Esophagus muscularis mucosa (tissue), 4 donors: ENCODE measurements around the gene DUS4L.

Experiments used
- EP300 ChIP-seq: sonication (generic); formaldehyde crosslinking; IDR thresholded peaks from one replicate; pipeline ENCODE4 v1.6.1; 2017; ENCODE audit warnings: antibody characterized with exemption
- POLR2A ChIP-seq: fragments of 450-650 bp; IDR thresholded peaks from one replicate; pipeline ENCODE4 v1.6.1; 2017; ENCODE audit warnings: antibody characterized with exemption, moderate library complexity, mild to moderate bottlenecking, low read depth
- POLR2AphosphoS5 ChIP-seq, 2 donors: sonication (generic); formaldehyde crosslinking; IDR thresholded peaks; one replicate each; pipeline ENCODE4 v1.6.1; 2017; ENCODE audit warnings: antibody characterized with exemption in 2 of 2
- TF ChIP-seq, protein P1 (sequence below), 3 experiments: fragments of 200-600 bp in 2 of 3; fragments of 450-650 bp in 1 of 3; sonication (generic) in 2 of 3; IDR thresholded peaks; one replicate each; pipeline ENCODE4 v1.5.1; 2017 to 2019; ENCODE audit warnings: antibody characterized with exemption in 3 of 3, mild to moderate bottlenecking in 2 of 3, moderate library complexity in 1 of 3

DNA sequence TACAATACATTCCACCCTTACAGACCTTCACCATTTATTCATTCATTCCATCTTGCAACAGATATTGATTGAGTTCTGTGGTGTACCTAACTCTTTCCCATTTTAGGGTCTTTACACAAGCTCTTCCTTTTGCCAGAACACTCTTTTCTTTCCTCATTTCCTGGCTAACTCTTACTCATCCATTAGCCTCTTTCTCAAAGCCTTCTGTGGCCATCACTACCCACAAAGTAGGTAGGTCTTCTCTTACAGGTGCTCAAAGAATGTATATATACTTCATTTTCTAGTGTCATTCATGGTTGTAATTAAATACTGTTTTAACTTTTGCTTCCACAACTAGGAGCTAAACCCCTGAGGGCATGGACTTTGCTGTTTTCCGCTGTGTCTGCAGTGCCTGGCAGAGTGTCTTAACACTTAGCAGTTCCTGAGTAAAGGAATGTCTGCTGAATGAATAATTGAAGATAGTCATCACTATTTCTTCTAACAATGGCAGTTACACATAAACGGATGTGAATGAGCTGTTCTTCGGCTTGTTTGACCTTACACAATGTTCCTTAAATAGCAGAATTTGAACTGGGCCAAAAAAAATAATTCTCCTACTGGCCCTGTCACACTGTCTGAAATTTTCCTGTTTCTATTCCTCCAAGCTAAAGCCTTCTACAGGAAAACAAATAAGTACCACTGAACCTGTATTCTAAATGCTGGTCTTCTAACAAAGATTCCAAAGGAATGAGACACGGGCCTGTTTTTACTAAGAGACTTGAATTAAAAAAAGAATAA is 31.4 kb downstream of the DUS4L start:
- TF ChIP-seq, protein P1, sequence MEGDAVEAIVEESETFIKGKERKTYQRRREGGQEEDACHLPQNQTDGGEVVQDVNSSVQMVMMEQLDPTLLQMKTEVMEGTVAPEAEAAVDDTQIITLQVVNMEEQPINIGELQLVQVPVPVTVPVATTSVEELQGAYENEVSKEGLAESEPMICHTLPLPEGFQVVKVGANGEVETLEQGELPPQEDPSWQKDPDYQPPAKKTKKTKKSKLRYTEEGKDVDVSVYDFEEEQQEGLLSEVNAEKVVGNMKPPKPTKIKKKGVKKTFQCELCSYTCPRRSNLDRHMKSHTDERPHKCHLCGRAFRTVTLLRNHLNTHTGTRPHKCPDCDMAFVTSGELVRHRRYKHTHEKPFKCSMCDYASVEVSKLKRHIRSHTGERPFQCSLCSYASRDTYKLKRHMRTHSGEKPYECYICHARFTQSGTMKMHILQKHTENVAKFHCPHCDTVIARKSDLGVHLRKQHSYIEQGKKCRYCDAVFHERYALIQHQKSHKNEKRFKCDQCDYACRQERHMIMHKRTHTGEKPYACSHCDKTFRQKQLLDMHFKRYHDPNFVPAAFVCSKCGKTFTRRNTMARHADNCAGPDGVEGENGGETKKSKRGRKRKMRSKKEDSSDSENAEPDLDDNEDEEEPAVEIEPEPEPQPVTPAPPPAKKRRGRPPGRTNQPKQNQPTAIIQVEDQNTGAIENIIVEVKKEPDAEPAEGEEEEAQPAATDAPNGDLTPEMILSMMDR (IDR thresholded peaks at IDR 0.05) = no peak
- peak; percentile 47 to 66 for TF ChIP-seq POLR2AphosphoS5 (IDR thresholded peaks at IDR 0.05)
- TF ChIP-seq POLR2A = no peak
- no peak for TF ChIP-seq EP300
